GM21423 (cell line): ENCODE results near the gene ULK4.
"Not testable (repeated sequence)": the region's sequence is repeated elsewhere in the genome, so short reads cannot be mapped to it uniquely, and the experiment has no call there.

Source experiments
- ATAC-seq: cut with Tn5 transposase; IDR thresholded peaks from one replicate; pipeline ENCODE4 v1.9.1; 2021; ENCODE audit warnings: mild to moderate bottlenecking, moderate library complexity; ENCODE audit not compliant: unreplicated experiment

ULK4 gene

GRCh38 chr3:41792806-41793205 lies 169.1 kb downstream of the ULK4 start:
- ATAC-seq = no peak

DNA sequence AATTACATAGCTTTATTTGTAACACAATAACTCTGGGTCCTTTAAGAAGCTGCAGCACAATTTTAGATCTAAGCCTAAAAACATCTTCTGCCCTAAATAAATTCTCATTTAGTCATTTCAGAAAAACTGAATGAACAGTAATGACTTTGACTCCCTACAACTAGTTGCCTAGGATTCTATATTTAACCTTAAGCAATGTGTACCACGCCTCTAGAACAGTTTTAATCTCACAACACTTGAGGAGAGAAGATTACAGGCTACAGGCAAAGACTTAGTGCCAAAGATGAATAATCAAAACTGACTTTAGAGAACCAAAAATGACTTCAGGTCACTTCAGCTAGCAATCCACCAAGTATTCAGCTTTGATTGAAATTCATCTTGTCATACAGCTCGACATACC lies 192.8 kb downstream of the ULK4 start:
- no peak for ATAC-seq

- no peak for ATAC-seq
Measured at GRCh38 chr3:41768363-41768762, 193.5 kb downstream of the ULK4 start.

GRCh38 chr3:41762867-41763266 lies 199.0 kb downstream of the ULK4 start:
- not testable (repeated sequence) for ATAC-seq

DNA sequence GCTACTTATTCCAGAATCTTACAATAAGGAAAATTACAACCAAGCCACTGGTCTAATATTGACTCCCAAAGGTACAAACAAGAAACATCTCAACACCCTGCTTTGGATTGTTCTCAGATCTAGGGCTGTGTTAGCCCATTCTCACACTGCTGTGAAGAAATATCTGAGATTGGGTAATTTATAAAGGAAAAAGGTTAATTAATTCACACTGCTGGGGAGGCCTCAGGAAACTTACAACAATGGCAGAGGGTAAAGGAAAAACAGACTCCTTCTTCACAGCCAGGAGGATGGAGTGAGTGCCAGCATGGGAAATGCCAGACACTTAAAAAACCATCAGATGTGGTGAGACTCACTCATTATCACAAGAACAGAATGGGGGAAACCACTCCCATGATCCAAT lies 208.3 kb downstream of the ULK4 start:
- no peak for ATAC-seq

GRCh38 chr3:41751597-41751996 lies 210.3 kb downstream of the ULK4 start:
- ATAC-seq = no peak

DNA sequence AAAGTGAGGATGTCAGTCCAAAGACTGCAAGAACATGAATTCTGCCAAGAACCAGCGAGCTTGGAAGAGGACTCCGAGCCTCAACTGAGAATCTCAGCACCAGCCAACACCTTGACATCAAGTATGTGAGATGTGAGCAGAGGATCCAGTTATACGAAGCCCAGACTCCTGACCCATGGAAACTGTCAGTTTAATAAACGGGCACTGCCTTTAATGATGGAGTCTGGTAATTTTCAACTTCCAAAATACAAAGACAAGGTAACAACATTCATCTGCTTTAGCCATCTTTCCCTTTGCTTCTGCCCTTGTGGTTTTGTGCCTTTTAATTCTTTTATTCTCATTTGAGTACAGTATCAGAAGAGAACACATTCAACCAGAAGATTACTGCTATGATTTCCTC lies 211.9 kb downstream of the ULK4 start:
- no peak for ATAC-seq

- no peak for ATAC-seq
Measured at GRCh38 chr3:41746215-41746614, 215.7 kb downstream of the ULK4 start.

- no peak for ATAC-seq
Measured at GRCh38 chr3:41742121-41742520, 219.8 kb downstream of the ULK4 start.

DNA sequence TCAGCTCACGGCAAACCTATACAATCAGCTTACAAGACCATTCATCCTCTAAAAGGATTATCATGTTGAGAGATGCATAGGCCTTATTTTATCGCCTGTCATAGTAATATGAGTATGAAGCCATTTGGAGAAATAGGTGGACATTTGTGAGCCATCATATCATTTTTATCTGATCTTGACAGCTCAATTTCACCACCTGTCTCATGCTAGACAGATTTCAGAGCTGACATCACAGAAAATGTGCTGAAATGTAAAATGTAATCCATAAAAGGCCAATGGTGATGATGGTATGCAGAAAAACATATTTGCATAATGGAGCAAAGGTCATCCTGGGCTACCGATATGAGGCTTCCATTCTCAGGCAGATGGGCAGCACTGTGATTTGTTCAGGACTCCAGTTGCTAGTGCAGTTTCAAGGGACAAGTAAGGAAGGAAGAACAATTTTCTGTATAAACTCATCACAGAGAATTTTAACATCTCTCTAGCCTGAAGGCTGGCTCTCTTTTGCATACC lies 221.5 kb downstream of the ULK4 start:
- ATAC-seq = no peak

DNA sequence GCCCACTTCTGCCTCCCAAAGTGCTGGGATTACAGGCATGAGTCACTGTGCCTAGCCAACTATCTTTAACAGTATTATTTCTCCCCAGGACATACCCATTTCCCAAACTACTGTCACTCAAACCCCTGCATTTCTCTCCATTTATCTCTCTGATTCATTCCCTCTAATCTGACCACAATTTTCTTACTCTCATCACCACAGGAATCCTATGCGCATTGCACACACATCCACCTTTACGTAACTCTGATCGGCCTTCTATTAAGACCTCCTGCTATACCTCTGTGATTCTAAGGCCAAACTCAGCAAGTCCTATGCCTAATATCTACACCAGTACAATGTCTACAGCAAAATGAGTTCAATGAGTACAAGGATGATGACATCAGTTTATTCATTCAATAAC lies 235.0 kb downstream of the ULK4 start:
- ATAC-seq = no peak

- ATAC-seq = no peak
Measured at GRCh38 chr3:41717641-41718040, 244.3 kb downstream of the ULK4 start.

DNA sequence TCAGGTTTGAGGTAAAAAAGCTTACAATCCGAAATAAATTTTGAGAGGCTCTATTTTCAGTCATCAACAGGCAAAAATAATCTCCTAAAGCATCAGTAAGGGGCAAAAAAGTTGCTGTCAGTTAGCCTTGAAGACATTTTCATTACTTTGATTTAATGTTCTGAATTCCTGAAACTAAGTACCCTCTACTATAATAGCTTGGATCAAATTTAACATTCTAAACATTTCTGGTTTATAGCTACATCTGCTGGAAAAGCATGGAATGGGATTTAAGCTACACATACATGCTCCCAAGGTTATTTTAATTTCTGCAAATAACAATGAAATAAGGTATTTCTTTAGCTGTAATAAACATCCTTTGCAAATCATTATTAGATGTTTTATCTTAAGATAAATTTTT lies 245.4 kb downstream of the ULK4 start:
- ATAC-seq = no peak

GRCh38 chr3:41715376-41715775 lies 246.5 kb downstream of the ULK4 start:
- ATAC-seq = no peak

DNA sequence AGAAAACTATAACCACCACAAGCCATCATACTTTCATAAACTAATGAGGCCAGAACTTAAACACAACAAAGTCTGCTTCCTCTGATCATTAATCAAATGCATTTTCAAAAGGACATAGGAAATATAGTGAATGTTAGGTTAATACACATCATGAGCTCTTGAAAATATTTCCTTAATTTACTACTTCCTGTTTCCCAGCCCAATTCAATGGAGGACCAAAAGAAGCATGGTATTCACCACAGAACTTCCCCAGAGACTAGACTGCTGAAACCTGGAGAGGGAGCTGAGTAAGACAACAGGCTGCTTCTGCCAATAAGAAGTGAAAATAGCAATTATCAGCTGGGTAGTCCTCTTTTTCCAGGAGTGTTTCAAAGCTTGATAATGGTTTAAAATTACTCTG lies 250.3 kb downstream of the ULK4 start:
- ATAC-seq = no peak

DNA sequence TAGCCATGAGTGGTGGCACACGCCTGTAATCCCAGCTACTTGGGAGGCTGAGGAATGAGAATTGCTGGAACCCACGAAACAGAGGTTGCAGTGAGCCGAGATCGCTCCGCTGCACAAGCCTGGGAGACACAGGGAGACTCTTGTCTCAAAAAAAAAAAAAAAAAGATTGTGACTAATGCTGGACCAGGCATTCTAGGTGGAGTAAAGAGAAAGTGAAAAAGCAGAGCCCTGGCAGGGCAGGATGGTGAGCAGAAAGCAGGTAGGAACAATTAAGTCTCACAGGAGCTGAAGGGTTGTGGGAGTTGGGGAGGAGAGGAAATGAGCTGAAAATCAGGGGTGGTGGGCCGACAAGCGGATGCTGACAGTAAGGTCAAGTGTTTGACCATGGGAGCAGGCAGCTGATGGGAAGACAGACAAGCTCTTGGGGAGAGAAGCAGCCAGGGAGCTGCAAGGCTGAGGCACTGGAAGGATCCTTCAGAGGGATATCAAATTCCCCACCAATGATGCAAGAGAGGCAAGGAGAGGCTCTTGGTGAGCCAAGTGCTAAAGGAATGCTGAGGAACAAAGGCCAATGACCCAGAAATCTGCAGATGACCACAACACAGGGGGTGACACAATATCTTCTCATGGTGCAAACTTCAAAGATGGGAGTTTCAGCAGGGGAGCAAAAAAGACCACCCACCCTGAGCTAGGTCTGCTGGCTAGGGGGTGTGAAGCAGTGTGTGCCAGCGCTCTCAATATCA lies 251.1 kb downstream of the ULK4 start:
- ATAC-seq = no peak

GRCh38 chr3:41709213-41709612 lies 252.7 kb downstream of the ULK4 start:
- ATAC-seq = not testable (repeated sequence)

GRCh38 chr3:41708176-41708575 lies 253.7 kb downstream of the ULK4 start:
- ATAC-seq = no peak

DNA sequence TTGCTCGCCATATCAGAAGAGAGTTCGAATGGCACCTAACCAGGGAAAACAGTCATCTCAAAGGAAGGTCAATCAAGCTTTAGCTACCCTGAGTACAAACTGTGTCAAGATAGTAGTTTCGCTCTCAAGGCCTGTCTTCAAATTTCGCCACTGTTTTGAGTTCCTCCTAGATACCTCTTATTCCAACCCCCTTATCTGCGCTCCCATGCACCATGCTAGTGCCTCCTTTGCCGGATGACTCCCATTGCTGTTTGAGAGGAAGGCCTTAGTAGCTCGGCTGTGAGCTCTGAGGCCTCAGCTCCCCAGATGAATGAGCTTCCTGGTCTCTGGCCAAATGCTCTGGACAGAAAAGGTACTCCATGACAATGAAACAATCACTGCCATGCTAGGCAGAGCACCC lies 256.0 kb downstream of the ULK4 start:
- ATAC-seq = no peak

DNA sequence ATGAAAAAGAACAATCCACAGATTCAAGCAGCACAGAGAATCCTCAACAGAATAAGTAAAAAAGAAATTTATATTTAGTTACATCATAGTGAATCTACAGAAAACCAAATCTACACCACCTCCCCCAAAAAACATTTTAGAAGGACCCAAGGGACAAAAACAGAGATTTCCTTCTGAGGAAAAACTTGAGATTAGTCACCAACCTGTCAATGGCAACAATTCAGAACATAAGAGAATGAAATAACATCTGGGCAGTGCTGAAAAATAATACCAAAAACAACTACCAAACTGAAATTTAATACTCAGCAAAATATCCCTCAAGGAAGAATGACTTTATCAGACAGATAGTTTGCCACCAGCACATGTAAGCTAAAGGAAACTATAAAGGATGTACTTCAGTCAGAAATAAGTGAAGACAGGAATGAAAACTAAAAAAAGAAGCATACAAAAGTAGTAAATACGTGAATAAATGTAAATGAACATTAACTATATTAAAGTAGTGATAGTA lies 260.7 kb downstream of the ULK4 start:
- ATAC-seq = no peak

- no peak for ATAC-seq
Measured at GRCh38 chr3:41700155-41700554, 261.7 kb downstream of the ULK4 start.

- ATAC-seq = no peak
Measured at GRCh38 chr3:41698898-41699297, 263.0 kb downstream of the ULK4 start.

- ATAC-seq = no peak
Measured at GRCh38 chr3:41697702-41698101, 264.2 kb downstream of the ULK4 start.
